ENCODE data around the gene WHAMM. TPM values are rescaled to one million over a fixed set of nuclear protein-coding genes. Genes with fewer than 3 reads are reported as not detected.
A peak's percentile ranks its signal among the peaks of the same experiment; 100 is the strongest.
"Not testable (repeated sequence)": the region's sequence is repeated elsewhere in the genome, so short reads cannot be mapped to it uniquely, and the experiment has no call there.

Gene WHAMM, protein sequence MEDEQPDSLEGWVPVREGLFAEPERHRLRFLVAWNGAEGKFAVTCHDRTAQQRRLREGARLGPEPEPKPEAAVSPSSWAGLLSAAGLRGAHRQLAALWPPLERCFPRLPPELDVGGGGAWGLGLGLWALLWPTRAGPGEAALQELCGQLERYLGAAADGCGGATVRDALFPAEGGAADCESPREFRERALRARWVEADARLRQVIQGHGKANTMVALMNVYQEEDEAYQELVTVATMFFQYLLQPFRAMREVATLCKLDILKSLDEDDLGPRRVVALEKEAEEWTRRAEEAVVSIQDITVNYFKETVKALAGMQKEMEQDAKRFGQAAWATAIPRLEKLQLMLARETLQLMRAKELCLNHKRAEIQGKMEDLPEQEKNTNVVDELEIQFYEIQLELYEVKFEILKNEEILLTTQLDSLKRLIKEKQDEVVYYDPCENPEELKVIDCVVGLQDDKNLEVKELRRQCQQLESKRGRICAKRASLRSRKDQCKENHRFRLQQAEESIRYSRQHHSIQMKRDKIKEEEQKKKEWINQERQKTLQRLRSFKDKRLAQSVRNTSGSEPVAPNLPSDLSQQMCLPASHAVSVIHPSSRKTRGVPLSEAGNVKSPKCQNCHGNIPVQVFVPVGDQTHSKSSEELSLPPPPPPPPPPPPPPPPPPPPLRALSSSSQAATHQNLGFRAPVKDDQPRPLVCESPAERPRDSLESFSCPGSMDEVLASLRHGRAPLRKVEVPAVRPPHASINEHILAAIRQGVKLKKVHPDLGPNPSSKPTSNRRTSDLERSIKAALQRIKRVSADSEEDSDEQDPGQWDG
- 9.3 TPM for total RNA-seq

DNA sequence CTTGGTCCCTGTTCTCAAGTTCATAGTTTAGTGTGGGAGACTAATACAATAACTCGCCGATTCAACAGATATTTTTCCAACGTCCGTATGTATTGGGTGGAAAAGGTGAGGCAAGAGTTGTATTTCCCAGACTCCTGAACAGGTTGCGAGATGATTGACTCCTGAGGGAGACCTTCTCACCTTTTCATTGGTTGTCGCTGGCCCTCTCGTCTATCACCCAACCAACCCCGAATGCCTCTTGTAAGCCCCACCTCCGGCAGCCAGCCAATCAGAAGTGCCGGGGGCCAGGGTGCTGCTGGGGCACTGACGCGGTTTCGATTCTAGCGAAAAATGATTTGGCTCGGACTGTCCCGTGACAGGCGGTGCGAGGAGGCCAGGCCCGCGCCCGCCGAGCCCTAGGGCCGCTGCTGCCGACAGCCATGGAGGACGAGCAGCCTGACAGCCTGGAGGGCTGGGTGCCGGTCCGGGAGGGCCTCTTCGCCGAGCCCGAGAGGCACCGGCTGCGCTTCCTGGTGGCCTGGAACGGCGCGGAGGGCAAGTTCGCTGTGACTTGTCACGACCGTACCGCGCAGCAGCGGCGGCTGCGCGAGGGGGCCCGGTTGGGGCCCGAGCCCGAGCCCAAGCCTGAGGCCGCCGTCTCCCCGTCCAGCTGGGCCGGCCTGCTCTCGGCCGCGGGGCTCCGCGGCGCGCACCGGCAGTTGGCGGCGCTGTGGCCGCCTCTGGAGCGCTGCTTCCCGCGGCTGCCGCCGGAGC, at the start of gene WHAMM:
Gene WHAMM (plus strand): TSS at position 321 of the 753 bp plus-strand sequence. CDS start 99 bp downstream, at position 420.
- Histone ChIP-seq H3K4me1 (peaks cover 24% of the 10 kb centered on the region), H3K27ac (peak within 1 kb of the TSS; percentile 98), H3K27me3 (no peaks in the 10 kb centered on the region), H3K36me3 (peaks cover 0 to 9% of the 10 kb centered on the region in 2 donors), H3K4me3 (peak within 1 kb of the TSS; percentile 74 to 87), H3K9me3 (no peaks in the 10 kb centered on the region)
- TF ChIP-seq, protein P1, sequence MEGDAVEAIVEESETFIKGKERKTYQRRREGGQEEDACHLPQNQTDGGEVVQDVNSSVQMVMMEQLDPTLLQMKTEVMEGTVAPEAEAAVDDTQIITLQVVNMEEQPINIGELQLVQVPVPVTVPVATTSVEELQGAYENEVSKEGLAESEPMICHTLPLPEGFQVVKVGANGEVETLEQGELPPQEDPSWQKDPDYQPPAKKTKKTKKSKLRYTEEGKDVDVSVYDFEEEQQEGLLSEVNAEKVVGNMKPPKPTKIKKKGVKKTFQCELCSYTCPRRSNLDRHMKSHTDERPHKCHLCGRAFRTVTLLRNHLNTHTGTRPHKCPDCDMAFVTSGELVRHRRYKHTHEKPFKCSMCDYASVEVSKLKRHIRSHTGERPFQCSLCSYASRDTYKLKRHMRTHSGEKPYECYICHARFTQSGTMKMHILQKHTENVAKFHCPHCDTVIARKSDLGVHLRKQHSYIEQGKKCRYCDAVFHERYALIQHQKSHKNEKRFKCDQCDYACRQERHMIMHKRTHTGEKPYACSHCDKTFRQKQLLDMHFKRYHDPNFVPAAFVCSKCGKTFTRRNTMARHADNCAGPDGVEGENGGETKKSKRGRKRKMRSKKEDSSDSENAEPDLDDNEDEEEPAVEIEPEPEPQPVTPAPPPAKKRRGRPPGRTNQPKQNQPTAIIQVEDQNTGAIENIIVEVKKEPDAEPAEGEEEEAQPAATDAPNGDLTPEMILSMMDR (IDR thresholded peaks at IDR 0.05): no peak
- TF ChIP-seq POLR2AphosphoS5 (IDR thresholded peaks at IDR 0.05; ENCODE audit: insufficient read depth in 1 of 2, low read depth in 1 of 2) (peak; percentile 98 to 99), POLR2A (IDR thresholded peaks at IDR 0.05) (peak; percentile 87 to 93)
- peak in 1 of 2 donors; percentile 99 for DNase-seq (ENCODE audit: extremely low spot score in 2 of 2)
- intact Hi-C loops (cut with DNase I): no loop called here

DNA sequence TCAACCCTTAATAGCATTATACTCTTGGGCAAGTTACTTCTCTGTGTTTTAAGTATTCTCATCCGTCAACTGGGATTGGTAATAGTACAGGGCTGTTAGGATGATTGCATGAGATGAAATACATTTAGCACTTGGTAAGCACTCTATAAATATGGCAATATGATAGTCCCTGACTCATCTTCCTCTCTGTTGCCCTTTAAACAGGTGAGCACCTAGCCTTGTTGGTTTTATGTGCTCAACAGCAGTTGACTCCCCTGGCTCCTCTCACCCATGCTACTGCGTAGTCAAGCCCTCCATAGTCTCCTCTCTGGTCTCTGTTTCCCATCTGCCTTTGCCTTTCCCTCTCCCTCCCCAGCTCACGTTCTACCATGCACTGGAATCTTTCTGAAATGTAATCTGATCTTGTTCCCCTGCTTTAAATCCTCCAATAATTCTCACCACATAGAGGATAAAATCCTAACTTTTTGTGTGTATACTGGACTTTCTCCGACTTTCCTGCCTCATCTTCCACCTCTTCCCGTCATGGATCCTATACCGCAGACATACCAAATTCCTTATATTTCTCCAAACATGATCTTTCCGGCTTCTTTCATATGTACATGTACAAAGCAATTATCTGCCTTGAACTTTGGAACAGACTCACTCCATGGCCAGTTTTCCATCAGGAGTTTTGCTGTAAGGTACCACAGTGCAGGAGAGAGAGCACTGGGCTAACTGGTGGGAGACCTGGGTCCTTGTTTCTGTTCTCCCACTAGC, 45.9 kb upstream of the WHAMM start:
- no peak for DNase-seq (ENCODE audit: extremely low spot score in 2 of 2)
- Histone ChIP-seq H3K4me1 (no peaks in the 10 kb centered on the region), H3K27ac (no peak overlapping the region), H3K4me3 (no peak overlapping the region), H3K9me3 (no peaks in the 10 kb centered on the region), H3K36me3 (peaks cover 0 to 9% of the 10 kb centered on the region in 2 donors), H3K27me3 (no peaks in the 10 kb centered on the region)
- TF ChIP-seq POLR2A (IDR thresholded peaks at IDR 0.05): no peak
- TF ChIP-seq POLR2AphosphoS5 (IDR thresholded peaks at IDR 0.05; ENCODE audit: insufficient read depth in 1 of 2, low read depth in 1 of 2): no peak
- TF ChIP-seq, protein P1 (IDR thresholded peaks at IDR 0.05): no peak
- intact Hi-C loops (cut with DNase I): no loop called here

DNA sequence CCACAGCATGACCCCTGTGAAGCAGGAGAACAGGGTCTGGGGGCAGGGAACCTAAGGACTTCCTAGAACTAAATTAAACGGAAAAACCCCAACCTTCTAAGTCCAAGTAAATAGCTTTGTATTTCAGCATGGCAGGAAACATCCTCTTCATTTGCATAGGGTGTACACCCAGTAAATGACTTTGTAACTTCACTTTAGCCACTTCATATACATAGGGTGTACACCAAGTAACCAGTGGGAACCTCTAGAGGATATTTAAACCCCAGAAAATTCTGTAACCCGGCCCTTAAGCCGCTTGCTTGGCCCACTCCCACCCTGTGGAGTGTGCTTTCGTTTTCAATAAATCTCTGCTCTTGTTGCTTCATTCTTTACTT, 45.3 kb upstream of the WHAMM start:
- no peaks in the 10 kb centered on the region for H3K4me1 ChIP-seq
- intact Hi-C loops (cut with DNase I): no loop called here
- TF ChIP-seq POLR2A (IDR thresholded peaks at IDR 0.05) (no peak), POLR2AphosphoS5 (IDR thresholded peaks at IDR 0.05; ENCODE audit: insufficient read depth in 1 of 2, low read depth in 1 of 2) (no peak)
- TF ChIP-seq, protein P1 (IDR thresholded peaks at IDR 0.05): no peak
- no peaks in the 10 kb centered on the region for H3K9me3 ChIP-seq
- H3K27ac ChIP-seq: no peak overlapping the region
- H3K27me3 ChIP-seq: no peaks in the 10 kb centered on the region
- no peak overlapping the region for H3K4me3 ChIP-seq
- no peak for DNase-seq (ENCODE audit: extremely low spot score in 2 of 2)
- H3K36me3 ChIP-seq: peaks cover 0 to 3% of the 10 kb centered on the region in 2 donors

DNA sequence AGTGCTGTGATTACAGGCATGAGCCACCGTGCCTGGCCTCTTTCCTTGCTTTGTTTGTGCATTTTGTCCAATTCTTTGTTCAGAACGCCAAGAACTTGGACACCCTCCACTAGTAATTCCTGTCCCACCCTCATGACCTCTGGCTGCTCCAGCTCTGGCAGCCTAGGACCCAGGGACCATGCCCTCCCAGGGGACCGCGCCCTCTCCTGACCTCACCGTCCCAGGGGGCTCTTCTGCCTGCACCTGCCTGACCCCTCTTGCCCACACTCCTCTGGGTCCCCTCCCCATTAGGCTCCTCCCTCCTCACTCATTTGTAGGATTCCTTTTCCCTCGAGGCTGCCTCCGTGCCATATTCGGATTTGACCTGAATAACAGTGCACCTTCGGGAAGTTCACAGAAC, 44.7 kb upstream of the WHAMM start:
- intact Hi-C loops (cut with DNase I): no loop called here
- H3K9me3 ChIP-seq: no peaks in the 10 kb centered on the region
- TF ChIP-seq, protein P1 (IDR thresholded peaks at IDR 0.05): no peak
- TF ChIP-seq POLR2A (IDR thresholded peaks at IDR 0.05) (no peak), POLR2AphosphoS5 (IDR thresholded peaks at IDR 0.05; ENCODE audit: insufficient read depth in 1 of 2, low read depth in 1 of 2) (no peak)
- H3K36me3 ChIP-seq: no peaks in the 10 kb centered on the region
- no peak overlapping the region for H3K27ac ChIP-seq
- no peak overlapping the region for H3K4me3 ChIP-seq
- H3K27me3 ChIP-seq: no peaks in the 10 kb centered on the region
- no peaks in the 10 kb centered on the region for H3K4me1 ChIP-seq
- no peak for DNase-seq (ENCODE audit: extremely low spot score in 2 of 2)

DNA sequence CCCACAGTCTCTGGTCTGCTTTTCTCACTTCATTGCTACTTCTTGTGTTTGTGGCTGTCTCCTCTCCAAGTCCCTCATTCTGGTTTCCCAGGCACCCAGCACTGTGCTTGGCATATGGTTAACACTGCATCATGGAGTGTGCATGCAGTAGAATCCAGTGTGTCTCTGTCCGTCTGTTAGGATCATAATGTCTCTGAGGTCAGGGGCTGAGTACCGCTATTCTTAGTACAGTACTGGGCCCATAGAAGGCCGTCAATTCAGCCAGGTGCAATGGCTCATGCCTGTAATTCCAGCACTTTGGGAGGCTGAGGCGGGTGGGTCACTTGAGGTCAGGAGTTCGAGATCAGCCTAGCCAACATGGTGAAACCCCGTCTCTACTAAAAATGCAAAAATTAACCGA, 43.2 kb upstream of the WHAMM start:
- intact Hi-C loops (cut with DNase I); H3K9me3 ChIP-seq; H3K4me1 ChIP-seq: not testable (repeated sequence)

More for the DNA sequence above, 43.2 kb upstream of the WHAMM start:
- not testable (repeated sequence) for H3K27me3 ChIP-seq; H3K27ac ChIP-seq; DNase-seq (ENCODE audit: extremely low spot score in 2 of 2); H3K36me3 ChIP-seq; H3K4me3 ChIP-seq

All from vagina (tissue), 2 donors.